Activated T-cell treated with anti-CD3 and anti-CD28 coated beads, Interleukin-2, amount 50 U/mL, for 1 hour (primary cell): ENCODE measurements around the gene ADK.

Experiments used
- DNase-seq: peaks from one replicate; pipeline ENCODE4 v3.0.0-alpha.2; 2020

ADK gene

DNA sequence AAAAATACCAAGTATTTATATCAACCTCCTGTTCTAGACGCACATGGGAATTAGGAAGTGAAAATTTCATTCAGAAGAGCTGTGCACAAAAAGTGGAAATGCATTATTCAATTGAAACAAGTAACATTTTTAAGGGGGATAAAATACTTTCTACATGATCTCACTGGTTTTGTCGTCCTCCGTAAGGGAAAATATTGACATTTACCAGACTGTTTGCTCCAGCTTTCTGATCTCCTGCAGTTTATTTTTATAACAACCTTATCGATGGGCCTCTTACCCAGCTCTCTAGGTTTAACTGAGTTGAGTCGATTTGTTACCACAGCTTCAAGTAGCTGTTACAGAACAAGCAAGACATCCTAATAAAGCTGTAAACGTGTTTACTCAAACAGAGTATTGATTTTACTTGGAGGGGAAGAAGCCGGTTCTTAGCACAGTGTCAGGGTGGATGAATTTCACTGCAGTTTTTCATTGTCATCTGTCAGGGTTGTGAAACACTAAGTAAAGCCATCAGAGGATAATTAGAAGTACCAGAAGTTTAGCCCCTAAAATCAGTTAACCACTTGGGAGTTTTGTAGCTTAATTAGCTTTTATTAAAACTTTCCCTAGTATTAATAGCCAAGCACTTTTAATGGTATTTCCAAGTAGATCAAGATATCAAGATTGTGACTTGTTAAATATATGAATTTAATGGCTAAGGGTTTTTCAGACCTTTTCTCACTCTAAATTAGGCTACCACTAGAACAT lies 532.8 kb downstream of the ADK start:
- DNase-seq: no peak

DNA sequence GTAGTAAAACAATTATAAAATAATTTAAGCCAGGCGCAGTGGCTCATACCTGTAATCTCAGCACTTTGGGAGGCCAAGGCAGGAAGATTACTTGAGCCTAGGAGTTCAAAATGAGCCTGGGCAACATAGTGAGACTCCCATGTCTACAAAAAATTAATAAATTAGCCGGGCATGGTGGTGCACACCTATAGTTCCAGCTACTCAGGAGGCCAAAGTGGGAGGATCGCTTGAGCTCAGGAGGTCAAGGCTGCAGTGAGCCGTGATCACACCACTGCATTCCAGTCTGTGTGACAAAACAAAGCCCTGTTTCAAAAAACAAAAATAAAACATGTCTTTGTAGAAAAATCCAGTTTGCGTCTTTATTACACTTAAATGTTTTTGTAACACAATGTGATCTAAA lies 533.4 kb downstream of the ADK start:
- DNase-seq: no peak

DNA sequence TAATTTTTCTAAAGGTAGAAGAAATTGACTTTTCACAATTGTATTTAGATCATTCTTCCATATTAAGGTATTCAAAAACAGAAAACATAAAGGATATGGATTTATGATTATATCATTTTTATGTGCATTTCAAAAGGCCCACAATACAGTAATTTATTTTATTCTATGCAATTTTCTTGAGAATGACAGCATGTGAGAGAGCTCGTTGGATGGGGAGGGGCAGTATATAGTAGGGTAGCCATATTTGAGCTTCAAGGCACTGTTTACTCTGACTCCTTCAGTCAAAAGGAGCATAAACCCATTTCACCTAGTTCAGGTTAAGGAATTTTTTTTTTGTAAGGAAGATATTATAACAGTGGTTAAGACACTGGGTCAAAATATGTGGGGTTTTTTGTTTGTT lies 534.5 kb downstream of the ADK start:
- no peak for DNase-seq

DNA sequence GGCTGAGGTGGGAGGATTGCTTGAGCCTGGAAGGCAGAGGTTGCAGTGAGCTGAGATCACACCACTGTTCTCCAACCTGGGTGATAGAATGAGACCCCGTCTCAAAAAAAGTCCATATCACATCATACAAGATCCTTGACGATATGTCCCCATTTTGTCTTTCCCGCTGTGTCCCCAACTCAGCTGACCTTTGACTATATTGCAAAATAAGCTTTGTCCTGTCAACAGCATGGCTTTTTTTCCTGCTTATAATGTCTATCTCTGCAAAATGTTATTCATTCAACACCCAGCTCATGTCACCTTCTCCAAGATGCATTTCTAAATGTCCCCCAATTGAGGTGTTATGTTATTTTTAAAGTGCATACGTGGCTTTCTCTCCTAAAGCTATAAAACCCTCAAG lies 539.4 kb downstream of the ADK start:
- DNase-seq: no peak

DNA sequence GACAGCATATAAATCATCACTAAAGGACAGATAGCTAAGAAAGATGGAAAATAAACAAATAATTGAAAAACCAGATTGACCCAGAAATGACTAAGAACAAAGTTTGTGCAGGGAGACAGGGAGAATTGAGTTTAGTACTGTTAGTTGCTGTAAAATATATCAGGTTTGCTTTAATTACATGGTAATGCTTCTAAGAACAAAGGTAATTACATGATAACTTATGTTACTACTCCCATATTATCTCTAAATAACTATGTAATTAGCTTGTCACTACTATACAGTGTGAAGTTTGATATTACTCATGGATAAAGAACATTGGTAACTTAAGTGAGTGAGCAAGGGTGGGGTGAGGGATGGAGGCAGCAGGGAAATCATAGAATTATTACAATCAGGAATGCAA lies 540.1 kb downstream of the ADK start:
- no peak for DNase-seq

DNA sequence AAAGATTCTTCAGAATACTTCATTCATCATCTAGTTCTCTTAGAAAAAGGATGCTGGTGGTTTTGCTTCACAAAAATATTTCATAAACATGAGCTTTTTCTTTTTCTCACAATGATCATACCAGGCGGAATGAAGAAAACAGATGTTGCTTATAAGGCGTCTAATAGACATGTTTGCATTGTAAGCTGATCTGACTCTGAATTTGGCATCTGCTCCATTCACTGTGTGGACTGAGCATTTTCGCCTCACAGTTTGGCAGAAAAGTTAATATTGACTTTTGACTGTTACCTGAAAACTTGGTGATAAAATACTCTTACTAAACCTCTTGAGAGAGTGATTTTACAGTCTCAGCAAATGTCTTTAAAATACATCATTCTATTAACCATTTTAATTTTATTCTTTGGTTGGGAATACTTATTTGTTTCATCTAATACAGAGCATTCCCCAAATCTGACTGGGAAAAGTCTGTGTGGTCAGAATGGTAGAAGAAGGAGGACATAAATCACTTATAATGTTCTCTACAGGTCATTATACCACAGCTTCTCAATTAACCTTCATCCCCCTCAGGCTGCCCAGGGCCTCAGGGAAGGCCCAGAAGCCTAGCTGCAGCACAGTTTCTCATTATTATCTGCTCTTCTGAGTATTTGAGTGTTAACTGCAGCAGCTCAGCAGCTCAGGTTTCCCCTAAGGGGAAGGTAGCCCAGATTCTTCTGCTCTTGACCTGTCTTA lies 553.8 kb downstream of the ADK start:
- no peak for DNase-seq

DNA sequence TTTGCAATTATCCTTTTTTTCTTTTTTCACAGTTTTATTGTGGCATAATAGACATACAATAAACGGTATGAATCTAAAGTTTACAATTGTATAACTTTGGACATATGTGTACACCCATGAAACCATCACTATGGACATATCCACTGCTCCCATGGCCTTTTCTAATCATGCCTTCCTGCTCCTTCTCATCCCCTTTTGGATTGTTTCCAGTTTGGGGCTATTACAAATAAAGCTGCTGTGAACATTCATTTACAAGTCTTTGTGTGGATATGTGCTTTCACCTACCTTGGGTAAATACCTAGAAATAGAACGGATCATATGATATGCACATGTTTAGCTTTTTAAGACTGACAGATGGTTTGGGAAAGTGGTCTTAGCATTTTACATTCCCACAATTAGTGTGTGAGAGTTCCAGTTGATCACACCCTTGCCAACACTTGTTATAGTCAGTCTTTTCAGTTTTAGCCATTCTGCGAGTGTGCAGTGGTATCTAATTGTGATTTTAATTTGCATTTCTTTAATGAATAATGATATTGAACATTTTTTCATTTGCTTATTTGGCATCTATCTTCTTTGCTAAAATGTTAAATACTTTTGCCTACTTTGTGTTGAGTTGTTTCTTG lies 554.4 kb downstream of the ADK start:
- DNase-seq: no peak

DNA sequence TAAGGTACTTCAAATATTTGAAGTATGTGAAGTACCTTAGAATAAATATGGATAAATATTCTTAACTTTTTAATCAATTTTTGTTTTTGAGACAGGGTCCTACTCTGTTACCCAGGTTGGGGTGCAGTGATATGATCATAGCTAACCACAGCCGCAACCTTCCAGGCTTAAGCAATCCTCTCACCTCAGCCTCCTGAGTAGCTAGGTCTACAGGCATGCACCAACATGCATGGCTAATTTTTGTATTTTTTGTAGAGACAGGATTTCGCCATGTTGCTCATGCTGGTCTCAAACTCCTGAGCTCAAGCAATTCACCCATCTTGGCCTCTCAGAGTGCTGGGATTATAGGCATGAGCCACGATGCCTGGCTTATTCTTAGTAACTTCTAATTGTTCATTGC lies 555.9 kb downstream of the ADK start:
- DNase-seq: no peak

DNA sequence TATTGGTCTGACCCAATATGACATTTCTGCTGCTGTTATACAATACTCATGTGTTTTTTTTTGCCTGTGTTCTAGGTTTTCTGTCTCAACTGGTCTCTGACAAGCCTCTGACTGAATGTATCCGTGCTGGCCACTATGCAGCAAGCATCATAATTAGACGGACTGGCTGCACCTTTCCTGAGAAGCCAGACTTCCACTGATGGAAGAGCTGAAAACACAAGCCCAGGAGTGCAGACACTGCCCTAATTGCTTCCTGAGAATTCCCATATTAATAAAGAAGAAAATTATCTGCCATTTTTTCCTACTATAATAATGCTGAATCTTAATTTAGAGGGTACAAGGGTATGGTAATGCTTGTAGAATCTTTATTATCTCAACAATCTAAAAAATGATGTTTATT lies 557.2 kb downstream of the ADK start:
- DNase-seq: no peak

DNA sequence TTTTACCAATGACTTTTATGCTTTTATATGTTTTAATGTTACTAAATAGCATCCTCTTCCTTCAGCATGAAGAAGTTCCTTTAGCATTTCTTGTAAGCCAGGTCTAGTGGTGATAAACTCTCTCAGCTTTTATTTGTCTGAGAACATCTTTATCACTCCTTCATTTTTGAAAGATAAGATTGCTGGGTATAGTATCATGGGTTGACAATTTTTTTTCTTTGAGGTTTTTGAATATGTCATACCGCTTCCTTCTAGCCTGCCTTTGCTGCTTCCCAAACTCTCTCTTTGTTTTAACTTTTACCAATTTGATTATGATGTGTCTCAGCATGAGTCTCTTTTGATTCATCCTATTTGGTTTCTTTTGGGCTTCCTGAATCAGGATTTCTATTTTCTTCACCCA lies 567.2 kb downstream of the ADK start:
- no peak for DNase-seq

DNA sequence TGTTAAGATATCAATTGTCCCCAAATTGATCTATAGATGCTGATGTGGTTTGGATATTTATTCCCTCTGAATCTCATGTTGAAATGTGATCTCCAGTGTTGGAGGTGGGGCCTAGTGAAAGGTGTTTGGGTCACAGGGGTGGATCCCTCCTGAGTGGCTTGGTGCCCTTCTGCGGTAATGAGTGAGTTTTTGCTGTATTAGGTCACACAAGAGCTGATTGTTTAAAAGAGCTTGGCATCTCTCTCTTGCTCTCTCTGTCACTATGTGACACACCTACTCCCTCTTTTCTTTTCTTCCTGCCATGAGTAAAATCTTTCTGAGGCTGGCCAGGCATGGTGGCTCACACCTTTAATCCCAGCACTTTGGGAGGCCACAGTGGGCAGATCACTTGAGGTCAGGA lies 577.2 kb downstream of the ADK start:
- no peak for DNase-seq

DNA sequence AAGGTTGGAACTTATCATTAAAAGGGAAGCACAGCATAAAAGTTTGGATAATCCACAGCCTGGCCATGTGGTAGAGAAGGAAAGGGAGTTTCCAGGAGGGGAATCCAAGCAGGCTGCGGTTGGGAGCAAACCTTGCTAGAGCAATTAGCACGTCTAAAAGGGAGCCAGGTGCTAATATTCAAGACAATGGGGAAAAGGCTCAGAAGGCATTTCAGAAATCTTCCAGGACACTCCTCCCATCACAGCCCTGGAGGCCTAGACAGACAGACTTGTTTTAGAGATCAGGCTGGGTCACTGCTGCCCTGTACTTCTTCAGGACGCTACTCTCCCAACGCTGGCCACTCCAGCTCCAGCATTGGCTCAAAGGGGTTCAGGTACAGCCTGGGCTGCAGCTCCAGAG lies 579.2 kb downstream of the ADK start:
- DNase-seq: no peak

DNA sequence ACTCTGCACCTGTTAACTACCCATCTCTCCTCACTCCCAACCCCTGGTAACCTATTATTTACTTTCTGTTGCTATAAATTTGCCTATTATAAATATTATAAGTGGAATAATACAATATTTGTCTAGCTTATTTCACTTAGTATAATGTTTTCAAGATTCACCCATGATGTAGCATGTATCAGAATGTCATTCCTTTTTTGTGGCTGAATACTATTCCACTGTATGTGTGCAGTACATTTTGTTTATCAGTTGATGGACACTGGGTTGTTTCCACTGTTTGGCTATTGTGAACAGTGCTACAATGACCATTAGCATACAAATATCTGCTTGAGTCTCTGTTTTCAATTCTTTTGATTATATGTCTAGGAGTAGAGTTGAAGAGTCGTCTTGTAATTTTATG lies 582.6 kb downstream of the ADK start:
- no peak for DNase-seq

DNA sequence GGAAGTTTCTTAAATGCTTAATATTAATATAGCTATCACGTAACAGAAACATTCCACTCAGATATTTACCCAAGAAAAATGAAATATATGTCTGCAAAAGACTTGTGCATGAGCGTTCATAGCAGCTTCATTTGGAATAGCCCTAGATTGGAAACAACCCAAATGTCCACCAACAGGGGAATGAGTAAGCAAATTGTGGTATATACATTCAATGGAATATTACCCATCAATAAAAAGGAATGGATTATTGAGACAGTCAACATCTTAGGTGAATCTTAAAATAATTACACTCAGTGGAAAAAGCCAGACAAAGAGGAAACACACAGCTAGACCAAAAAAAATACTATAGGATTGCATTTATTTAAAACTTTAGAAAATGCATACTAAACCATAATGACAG lies 585.0 kb downstream of the ADK start:
- DNase-seq: no peak

DNA sequence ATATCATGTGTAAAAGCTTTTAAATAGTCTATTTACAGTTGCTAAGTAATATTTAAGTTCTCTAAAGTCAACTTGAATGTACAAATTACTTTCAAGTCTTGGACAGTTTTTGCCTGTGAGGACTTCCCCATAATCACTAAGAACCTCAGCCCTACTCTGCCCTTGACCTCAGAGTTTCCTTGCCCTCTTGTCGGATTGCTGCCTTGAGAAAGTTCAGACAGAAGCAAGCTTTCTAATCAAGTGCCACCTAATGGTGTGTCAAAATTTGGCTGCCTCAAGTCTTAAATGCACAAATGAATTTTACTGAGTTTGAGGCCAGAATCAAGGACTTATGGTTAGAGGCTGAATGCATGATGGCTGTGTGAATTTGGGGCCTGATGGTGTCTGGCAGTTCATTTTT lies 587.0 kb downstream of the ADK start:
- no peak for DNase-seq

DNA sequence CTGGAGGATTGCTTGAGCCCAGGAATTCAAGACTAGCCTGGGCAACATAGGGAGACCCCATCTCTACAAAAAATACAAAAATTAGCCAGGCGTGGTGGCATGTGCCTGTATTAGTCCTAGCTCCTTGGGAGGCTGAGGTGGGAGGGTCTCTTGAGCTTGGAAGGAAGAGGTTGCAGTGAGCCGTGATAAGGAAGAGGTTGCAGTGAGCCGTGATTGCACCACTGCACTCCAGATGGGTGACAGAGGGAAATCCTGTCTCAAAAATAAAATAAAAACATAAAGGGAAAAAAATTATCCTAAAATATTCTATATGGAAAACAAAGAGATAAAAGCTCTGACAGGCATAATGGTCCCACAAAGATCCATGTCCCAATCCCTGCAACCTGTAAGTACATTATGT lies 587.5 kb downstream of the ADK start:
- no peak for DNase-seq

DNA sequence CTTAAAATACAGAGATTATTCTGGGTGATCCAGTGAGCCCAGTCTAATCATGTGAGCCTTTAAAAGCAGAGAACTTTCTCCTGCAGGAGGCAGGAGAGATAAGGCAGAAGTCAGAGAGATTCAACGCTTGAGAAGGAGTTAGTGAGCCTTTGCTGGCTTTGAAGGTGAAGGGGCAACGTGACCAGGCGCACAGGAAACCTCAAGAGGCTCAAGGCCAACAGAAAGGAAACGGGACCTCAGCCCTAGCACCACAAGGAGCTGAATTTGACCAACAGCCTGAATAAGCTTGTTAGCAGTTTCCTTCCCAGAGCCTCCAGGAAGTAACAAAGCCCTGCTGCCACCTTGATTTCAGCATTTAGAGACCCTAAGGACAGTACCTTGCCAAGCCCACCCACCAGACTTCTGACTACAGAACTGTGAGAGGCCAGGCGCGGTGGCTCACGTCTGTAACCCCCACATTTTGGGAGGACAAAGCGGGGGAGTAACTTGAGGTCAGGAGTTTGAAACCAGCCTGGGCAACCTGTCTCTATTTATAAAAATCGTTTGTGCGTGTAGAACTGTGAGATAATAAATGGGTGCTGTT lies 588.1 kb downstream of the ADK start:
- no peak for DNase-seq

DNA sequence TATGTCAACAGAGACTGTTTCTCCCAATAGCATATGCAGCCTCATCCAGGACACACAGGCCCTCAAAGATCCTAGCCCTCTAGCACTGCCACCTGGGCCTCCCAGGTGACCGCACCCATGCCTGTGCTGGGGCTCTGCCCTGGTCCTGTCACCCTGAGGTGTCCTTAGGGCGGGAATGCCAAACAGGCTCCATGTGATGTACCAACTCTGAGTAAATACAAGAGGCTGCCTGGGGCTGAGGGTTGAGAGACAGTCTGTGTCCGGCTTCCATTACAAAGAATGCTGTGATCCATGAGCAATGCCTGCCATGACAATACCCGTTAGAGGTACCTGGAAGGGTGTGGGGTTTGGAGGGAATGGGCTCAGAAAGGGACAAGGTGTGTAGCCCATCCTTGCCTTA lies 592.4 kb downstream of the ADK start:
- no peak for DNase-seq

DNA sequence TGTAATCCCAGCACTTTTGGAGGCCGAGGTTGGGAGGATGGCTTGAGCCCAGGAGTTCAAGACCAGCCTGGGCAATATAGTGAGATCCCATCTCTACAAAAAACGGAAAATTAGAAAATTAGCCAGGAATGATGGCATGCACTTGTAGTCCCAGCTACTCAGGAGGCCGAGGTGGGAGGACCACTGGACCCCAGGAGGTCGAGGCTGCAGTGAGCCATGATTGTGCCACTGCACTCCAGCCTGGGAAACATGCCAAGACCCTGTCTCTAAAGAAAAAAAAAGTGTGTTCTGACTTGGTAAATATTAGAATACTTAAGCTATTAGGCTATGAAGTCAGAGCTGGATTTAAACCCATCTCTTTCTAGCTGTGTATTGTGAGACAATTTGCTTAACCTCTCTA lies 594.4 kb downstream of the ADK start:
- no peak for DNase-seq

DNA sequence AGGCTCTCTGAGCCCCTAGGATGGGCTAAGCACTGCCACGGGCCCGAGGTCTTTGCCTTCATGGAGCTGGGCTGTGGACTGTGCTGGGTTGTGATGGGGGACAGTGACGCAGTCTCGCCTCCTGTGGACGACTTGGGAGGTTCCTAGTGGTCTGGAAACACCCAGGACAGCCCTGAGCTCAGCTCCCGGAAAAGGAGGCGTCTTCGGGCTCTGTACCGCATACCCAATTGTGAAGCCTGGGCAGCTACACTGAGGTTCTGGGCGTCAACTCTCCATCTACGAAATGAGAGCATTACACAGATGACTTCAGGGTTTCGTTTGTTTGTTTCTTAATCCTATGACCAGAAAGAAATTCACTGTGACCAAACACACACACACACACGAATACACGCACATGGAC lies 595.8 kb downstream of the ADK start:
- DNase-seq: no peak

DNA sequence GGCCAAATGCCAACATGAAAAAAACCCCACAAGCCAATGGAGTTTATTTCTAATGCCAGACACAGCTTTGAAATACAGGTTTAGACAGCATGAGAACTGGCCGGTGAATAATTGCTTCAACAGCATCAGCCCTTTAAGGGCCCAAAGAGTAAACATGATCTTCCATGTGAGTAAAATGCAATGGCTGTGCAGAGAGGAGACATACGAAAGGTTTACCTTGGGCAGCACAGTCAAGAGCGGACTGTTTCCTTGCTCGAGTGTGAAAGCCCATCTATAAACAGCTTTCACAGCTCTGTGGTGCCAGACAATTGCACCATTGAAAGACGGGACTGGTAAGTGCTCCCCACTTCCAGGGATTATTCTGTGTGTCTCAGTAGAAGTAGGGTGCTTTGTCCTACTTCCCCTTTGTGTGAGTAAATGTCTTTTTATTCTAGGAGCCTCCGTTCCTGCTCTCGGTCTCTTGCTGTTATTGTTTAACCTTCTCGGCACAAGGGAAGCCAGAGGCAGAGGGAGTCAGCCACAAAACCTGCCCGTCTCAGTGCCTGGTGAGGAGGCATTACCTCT lies 597.5 kb downstream of the ADK start:
- DNase-seq: no peak

DNA sequence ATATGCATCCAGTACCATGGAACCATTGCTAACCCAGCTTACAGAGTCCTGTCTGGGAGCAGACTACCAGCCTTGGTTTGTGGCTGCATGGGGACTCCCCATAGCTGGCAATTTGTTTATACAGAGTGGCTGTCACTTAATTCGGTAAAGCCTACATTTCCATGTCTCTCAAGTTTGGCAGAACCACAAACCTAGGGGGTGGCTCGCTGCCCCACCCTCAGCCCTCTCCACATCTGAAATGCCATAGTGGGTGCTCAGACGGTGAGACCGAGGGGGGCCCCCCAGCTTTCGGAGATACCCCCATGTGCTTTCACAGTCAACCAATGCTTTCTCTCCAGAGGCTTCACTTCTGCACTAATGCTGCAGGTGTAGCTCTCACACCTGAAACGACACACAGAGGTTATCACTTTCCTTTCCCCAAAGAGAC lies 599.8 kb downstream of the ADK start:
- peak; percentile 30 for DNase-seq

DNA sequence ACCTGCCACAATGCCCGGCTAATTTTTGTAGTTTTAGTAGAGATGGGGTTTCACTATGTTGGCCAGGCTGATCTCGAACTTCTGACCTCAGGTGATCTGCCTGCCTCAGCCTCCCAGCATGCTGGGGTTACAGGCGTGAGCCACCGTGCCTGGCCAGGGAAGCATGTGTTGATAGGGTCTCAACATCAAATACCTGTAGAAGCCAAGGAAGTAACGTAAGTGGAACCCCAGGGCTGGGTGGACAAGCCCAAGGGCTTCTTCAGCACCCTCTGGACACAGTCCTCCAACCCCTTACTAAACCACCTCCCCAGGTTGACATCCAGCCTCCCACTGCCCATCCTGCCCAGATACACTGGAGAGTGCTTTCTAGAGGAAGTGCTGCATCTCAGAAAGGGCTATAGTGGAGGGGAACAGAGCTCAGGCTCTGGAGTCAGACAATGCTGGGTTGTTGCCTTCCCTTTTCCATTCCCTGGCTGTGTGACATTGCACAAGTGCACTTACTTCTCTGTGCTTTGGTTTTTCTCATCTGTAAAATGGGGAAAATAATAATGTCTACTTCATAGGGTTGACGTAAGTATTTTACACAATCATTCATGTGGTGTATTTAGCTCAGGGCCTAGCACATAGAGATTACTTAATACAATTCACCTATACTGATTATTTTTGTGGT lies 601.5 kb downstream of the ADK start:
- DNase-seq: no peak
